GM12865 (cell line): ENCODE results near the gene SLC5A7.

Source experiments
- DNase-seq: peaks from one replicate; pipeline ENCODE4 v3.0.0; 2010; ENCODE audit warnings: low read depth
- H3K4me3 ChIP-seq: 2 replicates; pipeline ENCODE4 v1.5.1; 2011; ENCODE audit warnings: mild to moderate bottlenecking, low read depth, low read length, control low read depth
- TF ChIP-seq, protein P1 (sequence below): IDR thresholded peaks from 2 replicates; pipeline ENCODE4 v1.5.1; 2011; ENCODE audit warnings: low read length, control low read depth, low read depth, inconsistent platforms; ENCODE audit not compliant: insufficient read depth; ENCODE audit errors: missing control alignments

The SLC5A7 gene

DNA sequence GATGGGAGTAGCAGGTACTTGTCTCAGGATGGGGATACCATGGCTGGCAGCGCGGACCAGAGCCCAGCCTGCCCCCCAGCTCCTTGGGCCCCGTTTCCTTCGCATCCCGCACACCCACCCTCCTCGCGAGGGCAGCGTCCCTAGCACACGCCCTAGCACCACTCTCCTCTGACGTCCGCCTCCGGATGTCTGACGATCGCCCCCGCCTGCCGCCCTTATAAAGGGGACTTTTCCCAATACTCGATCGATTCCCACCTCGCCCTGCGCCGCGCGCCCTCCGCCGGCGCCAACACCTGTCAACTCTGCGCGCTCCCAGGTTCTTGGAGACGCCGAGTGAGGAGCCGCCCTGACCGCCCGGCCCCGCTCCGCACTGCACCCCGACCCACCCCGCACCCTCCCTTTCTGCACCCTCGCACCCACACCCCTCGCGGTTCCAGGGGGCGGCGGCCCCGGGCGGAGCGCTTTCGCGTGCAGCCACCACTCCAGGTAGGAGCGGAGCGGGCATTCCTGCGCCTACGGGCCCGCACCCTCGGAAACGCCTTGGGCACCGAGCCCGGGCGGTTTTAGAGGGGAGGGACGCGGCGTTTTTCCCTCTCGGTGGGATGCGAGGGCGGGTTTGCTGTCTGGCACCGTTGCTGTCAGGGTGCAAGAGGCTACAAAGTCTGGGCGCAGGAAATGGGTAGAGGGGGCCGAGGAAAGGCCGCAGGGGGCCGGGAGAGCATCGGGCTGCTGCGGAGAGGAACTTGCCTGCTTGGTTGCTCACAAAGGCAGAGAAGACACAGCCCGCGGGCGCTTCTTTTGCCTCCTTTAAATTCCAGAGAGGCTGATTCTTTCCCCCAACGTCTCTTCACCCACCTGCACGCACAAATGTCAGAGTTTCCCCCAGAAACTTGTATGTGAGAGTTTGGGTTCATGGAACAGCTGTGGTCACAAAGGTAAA lies at the start of gene SLC5A7:
Gene SLC5A7 (plus strand): TSS at position 247 of the 940 bp plus-strand sequence. CDS start 1,632 bp downstream, outside the sequence.
- TF ChIP-seq, protein P1, sequence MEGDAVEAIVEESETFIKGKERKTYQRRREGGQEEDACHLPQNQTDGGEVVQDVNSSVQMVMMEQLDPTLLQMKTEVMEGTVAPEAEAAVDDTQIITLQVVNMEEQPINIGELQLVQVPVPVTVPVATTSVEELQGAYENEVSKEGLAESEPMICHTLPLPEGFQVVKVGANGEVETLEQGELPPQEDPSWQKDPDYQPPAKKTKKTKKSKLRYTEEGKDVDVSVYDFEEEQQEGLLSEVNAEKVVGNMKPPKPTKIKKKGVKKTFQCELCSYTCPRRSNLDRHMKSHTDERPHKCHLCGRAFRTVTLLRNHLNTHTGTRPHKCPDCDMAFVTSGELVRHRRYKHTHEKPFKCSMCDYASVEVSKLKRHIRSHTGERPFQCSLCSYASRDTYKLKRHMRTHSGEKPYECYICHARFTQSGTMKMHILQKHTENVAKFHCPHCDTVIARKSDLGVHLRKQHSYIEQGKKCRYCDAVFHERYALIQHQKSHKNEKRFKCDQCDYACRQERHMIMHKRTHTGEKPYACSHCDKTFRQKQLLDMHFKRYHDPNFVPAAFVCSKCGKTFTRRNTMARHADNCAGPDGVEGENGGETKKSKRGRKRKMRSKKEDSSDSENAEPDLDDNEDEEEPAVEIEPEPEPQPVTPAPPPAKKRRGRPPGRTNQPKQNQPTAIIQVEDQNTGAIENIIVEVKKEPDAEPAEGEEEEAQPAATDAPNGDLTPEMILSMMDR: no peak
- H3K4me3 ChIP-seq: no peak within 1 kb of the TSS

DNA sequence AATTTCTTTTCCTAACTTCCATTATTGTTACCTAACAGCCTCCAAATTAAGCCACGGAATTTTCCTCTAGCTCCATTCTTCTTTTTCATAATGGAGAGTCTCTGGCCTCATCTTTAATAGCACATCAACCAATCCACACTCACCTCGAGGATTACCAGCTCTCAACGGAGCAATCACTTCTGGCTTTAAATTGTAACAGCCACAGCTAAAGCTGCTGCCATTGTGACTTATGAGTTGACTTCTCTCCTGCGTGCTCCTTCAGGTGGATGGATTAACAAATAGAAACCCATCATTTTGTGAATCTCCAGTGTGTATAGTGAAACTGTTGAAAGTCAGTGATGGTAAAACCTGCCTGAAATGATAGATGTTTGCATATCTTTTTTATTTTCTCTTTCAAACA lies 24.9 kb upstream of the SLC5A7 start:
- no peak for DNase-seq
- TF ChIP-seq, protein P1: no peak
- no peak overlapping the region for H3K4me3 ChIP-seq

More for the DNA sequence above, at the start of gene SLC5A7:
- DNase-seq: no peak

DNA sequence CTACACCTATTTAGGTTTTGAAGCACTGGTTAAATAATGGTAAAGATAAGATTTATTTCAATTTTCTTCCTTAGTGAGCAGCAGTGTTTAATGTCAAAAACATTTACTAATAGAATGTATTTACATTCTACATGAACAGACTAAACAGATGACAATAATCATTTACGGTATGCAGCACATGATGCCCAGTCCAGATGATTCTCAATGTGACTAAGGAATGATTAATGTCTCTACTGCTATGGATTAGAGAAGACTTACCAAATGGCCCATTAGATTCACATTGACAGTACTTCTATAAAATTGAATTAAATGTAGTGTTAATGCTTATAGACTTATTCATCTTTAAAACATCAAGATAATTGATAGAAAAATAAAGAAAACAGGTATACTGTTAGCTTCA lies 22.1 kb upstream of the SLC5A7 start:
- DNase-seq: no peak
- TF ChIP-seq, protein P1: no peak
- no peak overlapping the region for H3K4me3 ChIP-seq

DNA sequence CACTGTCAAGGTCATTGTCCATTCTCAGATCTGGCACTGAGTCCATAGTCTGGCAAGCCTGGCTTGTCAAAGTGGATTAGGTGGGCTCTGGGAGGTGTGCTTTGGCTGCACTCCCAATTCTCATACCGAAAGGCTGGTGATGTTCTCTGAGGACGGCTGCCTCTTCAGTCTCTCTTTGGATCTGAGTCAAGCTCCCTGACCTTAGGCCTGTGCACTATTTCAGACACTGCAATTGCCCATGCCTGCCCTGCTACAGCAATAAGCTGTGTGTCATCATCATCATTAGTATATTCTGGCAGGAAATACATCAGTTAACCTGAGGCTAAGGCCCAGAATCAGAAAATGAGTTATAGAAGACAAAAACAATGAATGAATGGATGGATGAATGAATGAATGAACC lies 1.6 kb upstream of the SLC5A7 start:
- no peak overlapping the region for H3K4me3 ChIP-seq
- DNase-seq: no peak
- TF ChIP-seq, protein P1: no peak

DNA sequence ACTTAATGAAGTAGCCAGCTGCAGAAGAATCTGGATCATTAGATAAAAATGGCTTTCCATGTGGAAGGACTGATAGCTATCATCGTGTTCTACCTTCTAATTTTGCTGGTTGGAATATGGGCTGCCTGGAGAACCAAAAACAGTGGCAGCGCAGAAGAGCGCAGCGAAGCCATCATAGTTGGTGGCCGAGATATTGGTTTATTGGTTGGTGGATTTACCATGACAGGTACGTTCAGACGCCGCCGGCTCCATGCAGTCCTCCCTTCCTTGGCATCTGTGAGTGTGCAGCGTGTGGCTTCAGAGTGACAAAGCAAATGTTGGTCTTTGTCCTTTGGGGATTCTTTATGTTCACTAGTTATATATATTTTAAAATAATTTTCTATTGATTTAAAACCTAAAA lies 1.8 kb downstream of the SLC5A7 start:
- DNase-seq: no peak
- TF ChIP-seq, protein P1: no peak
- no peak overlapping the region for H3K4me3 ChIP-seq

DNA sequence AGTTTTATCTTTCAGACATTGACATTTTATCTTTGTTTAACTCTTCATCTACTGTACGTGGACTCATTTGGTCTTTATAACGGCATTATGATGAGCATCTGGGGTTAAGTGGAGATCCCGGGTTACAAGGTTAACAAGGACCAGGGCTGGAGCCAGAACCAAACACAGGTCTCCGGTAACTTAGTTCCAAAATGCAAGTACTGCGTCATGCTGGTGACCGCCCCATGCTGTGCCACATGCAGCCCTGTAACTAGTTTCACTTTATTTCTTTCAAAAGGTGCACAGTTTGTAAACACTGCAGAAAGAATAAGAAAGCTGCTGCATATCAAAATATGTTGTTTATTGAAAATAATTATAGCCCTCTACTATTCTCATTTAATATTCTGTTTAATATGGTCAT lies 3.1 kb downstream of the SLC5A7 start:
- H3K4me3 ChIP-seq: no peak overlapping the region
- DNase-seq: no peak
- TF ChIP-seq, protein P1: no peak
